Ovary (tissue), 9 donors: Measurements from ENCODE around the gene GNAI1. TPM values are rescaled to one million over a fixed set of nuclear protein-coding genes. Genes with fewer than 3 reads are reported as not detected.

Experiments
- DNase-seq, 5 donors: peaks; one replicate each; pipeline ENCODE4 v3.0.0-alpha.2; 2019 to 2020
- H3K27ac ChIP-seq, 2 donors: fragments of 200-600 bp; one replicate each; pipeline versions ENCODE4 v1.5.1 to v1.8.0; 2019 to 2022
- H3K27me3 ChIP-seq: fragments of 200-600 bp; one replicate; pipeline ENCODE4 v1.8.0; 2022
- H3K36me3 ChIP-seq: fragments of 200-600 bp; sonication (generic); one replicate; pipeline ENCODE4 v1.5.1; 2019
- H3K4me1 ChIP-seq: one replicate; pipeline ENCODE4 v1.8.1; 2013; ENCODE audit warnings: mild to moderate bottlenecking, moderate library complexity; ENCODE audit not compliant: insufficient read depth
- H3K4me3 ChIP-seq: fragments of 200-600 bp; sonication (generic); one replicate; pipeline ENCODE4 v1.5.1; 2017
- H3K9me3 ChIP-seq, 2 donors: fragments of 200-600 bp in 1 of 2; sonication (generic) in 1 of 2; one replicate each; pipeline versions ENCODE4 v1.5.1 to v1.8.1; 2013 to 2019; ENCODE audit warnings: mild to moderate bottlenecking in 1 of 2, moderate library complexity in 1 of 2
- EP300 ChIP-seq: sonication (generic); formaldehyde crosslinking; IDR thresholded peaks from one replicate; pipeline ENCODE4 v1.6.1; 2017; ENCODE audit warnings: antibody characterized with exemption
- POLR2A ChIP-seq: fragments of 450-650 bp; IDR thresholded peaks from one replicate; pipeline ENCODE4 v1.6.1; 2017; ENCODE audit warnings: antibody characterized with exemption, mild to moderate bottlenecking, moderate library complexity
- WGBS, 3 donors: extraction: QIAGEN DNeasy Blood & Tissue Kit in 1 of 3; methylation state at CpG; one replicate each; pipeline versions ENCODE4 v1.1.5 to v1.1.7; 2013 to 2017; 5-methylcytosine and 5-hydroxymethylcytosine counted together
- intact Hi-C, 4 donors: fragments of 100-400 bp; cut with DNase I; formaldehyde crosslinking; loops; one replicate each; pipeline versions ENCODE4 v1.11.0 to v1.15.1; 2022 to 2023
- polyA plus RNA-seq, 2 donors: library from polyadenylated mRNA; stranded (reverse); fragments of 200-250 nt in 1 of 2; fragments of 350-450 nt in 1 of 2; fragmentation: Illumina TruSeq in 1 of 2; extraction: RNeasy Lipid Tissue Mini Kit (QIAGEN cat#74804) in 1 of 2; gene quantifications; one replicate each; pipeline ENCODE4 v1.2.3, GENCODE V29; 2013 to 2014
- total RNA-seq, 7 donors: library from RNA; depleted of rRNA in 2 of 7; stranded (reverse); fragments of >200 nt in 2 of 7; fragmentation: NEBNext Ultra II Directional in 3 of 7; extraction: Animal tissue kit (Norgen Biotek cat#: 25700) in 3 of 7; gene quantifications; one replicate each; pipeline versions ENCODE4 v1.1.0 to v1.2.4, GENCODE V29; 2016 to 2023
- TF ChIP-seq, protein P1 (sequence below), 3 donors: fragments of 450-650 bp in 2 of 3; fragments of 200-600 bp in 1 of 3; IDR thresholded peaks; one replicate each; pipeline versions ENCODE4 v1.5.1 to v1.8.0; 2016 to 2022; ENCODE audit warnings: antibody characterized with exemption in 3 of 3, mild to moderate bottlenecking in 1 of 3
- donor health status: DM: no; HTN: no; CAD: no; lungs with moderate emphysema.
- donor health status: DM: no; HTN: no; CAD: no.
- donor health status: Bipolar disorder and iron deficiency.
- donor health status: DM: yes; HTN: yes; CAD: no.
- donor health status: DM: no; HTN: no; CAD: no.
- donor health status: DM: yes; HTN: yes; CAD: no.

The GNAI1 gene
- total and polyA plus RNA-seq, 9 donors: 14.9 to 51.0 (median 34.6) TPM

GRCh38 chr7:80197627-80198026 is 63.0 kb downstream of the GNAI1 start:
- H3K9me3 ChIP-seq: no peaks in the 10 kb centered on the region
- H3K27me3 ChIP-seq: no peaks in the 10 kb centered on the region
- no peaks in the 10 kb centered on the region for H3K36me3 ChIP-seq
- intact Hi-C loops: no loop called here
- DNase-seq: no peak
- no peak overlapping the region for H3K4me3 ChIP-seq
- TF ChIP-seq, protein P1, sequence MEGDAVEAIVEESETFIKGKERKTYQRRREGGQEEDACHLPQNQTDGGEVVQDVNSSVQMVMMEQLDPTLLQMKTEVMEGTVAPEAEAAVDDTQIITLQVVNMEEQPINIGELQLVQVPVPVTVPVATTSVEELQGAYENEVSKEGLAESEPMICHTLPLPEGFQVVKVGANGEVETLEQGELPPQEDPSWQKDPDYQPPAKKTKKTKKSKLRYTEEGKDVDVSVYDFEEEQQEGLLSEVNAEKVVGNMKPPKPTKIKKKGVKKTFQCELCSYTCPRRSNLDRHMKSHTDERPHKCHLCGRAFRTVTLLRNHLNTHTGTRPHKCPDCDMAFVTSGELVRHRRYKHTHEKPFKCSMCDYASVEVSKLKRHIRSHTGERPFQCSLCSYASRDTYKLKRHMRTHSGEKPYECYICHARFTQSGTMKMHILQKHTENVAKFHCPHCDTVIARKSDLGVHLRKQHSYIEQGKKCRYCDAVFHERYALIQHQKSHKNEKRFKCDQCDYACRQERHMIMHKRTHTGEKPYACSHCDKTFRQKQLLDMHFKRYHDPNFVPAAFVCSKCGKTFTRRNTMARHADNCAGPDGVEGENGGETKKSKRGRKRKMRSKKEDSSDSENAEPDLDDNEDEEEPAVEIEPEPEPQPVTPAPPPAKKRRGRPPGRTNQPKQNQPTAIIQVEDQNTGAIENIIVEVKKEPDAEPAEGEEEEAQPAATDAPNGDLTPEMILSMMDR (IDR thresholded peaks at IDR 0.05): no peak
- TF ChIP-seq POLR2A (no peak), EP300 (no peak)
- no peak overlapping the region for H3K27ac ChIP-seq
- no peaks in the 10 kb centered on the region for H3K4me1 ChIP-seq
- 87 to 96% (median 94%) methylated on average over 2 of the region's 2 CpGs for WGBS, 3 donors

DNA sequence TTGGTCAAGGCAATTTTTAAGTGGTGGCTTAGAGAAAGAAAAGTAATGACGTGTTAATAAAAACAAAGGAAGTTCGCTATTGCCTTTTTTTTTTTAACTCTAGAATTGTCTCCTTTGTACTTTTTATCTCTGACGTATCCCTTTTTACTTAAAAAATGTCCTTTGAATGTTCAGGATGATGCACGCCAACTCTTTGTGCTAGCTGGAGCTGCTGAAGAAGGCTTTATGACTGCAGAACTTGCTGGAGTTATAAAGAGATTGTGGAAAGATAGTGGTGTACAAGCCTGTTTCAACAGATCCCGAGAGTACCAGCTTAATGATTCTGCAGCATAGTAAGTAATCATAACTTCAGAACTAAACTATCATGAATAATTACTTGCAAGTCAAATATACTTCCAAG is 64.4 kb downstream of the GNAI1 start:
- H3K4me1 ChIP-seq: no peaks in the 10 kb centered on the region
- 96 to 97% (median 97%) methylated on average over 5 of the region's 5 CpGs for WGBS, 3 donors
- no peaks in the 10 kb centered on the region for H3K27me3 ChIP-seq
- no peak overlapping the region for H3K4me3 ChIP-seq
- H3K27ac ChIP-seq: no peak overlapping the region
- H3K9me3 ChIP-seq: no peaks in the 10 kb centered on the region
- TF ChIP-seq, protein P1 (IDR thresholded peaks at IDR 0.05): no peak
- no peak for TF ChIP-seq EP300
- no peak for TF ChIP-seq POLR2A
- no peak for DNase-seq
- intact Hi-C loops: no loop called here
- H3K36me3 ChIP-seq: no peaks in the 10 kb centered on the region

GRCh38 chr7:80204454-80204853 is 69.8 kb downstream of the GNAI1 start:
- intact Hi-C loops: no loop called here
- no peaks in the 10 kb centered on the region for H3K4me1 ChIP-seq
- H3K27me3 ChIP-seq: no peaks in the 10 kb centered on the region
- no peak overlapping the region for H3K4me3 ChIP-seq
- WGBS, 3 donors: 40 to 58% (median 56%) methylated on average over 3 of the region's 3 CpGs
- TF ChIP-seq, protein P1 (IDR thresholded peaks at IDR 0.05): no peak
- TF ChIP-seq POLR2A (no peak), EP300 (no peak)
- DNase-seq: no peak
- no peak overlapping the region for H3K27ac ChIP-seq
- no peaks in the 10 kb centered on the region for H3K9me3 ChIP-seq
- no peaks in the 10 kb centered on the region for H3K36me3 ChIP-seq

DNA sequence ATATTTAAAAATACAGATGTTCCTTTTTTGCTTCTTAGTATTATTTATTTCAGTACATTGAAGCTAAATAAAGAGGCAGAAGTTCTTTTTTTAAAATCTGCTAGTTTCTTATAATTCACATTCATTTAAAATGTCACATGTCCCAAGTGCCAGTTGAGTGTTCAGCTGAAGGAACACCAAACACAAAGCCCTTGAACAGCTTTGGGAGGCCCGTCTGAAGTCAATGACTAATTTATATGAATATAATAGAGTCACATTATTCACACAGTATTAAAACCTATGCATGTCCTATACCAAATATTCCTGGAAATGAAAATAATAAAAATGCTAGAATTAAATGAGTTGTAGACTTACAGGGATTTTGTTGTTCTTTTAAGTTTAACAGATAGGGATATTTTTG is 70.3 kb downstream of the GNAI1 start:
- no peaks in the 10 kb centered on the region for H3K36me3 ChIP-seq
- H3K9me3 ChIP-seq: no peaks in the 10 kb centered on the region
- no peaks in the 10 kb centered on the region for H3K4me1 ChIP-seq
- intact Hi-C loops: no loop called here
- no peak for DNase-seq
- TF ChIP-seq POLR2A: no peak
- TF ChIP-seq EP300: no peak
- TF ChIP-seq, protein P1 (IDR thresholded peaks at IDR 0.05): no peak
- H3K4me3 ChIP-seq: no peak overlapping the region
- no peaks in the 10 kb centered on the region for H3K27me3 ChIP-seq
- H3K27ac ChIP-seq: no peak overlapping the region
- WGBS, 3 donors: 86 to 93% (median 86%) methylated on average over 1 of the region's 1 CpG

GRCh38 chr7:80206763-80207162 is 72.1 kb downstream of the GNAI1 start:
- intact Hi-C loops: no loop called here
- no peaks in the 10 kb centered on the region for H3K4me1 ChIP-seq
- no peaks in the 10 kb centered on the region for H3K27me3 ChIP-seq
- H3K27ac ChIP-seq: no peak overlapping the region
- 91 to 96% (median 94%) methylated on average over 2 of the region's 2 CpGs for WGBS, 3 donors
- DNase-seq: no peak
- no peaks in the 10 kb centered on the region for H3K36me3 ChIP-seq
- H3K9me3 ChIP-seq: no peaks in the 10 kb centered on the region
- TF ChIP-seq EP300: no peak
- TF ChIP-seq, protein P1 (IDR thresholded peaks at IDR 0.05): no peak
- no peak for TF ChIP-seq POLR2A
- no peak overlapping the region for H3K4me3 ChIP-seq
